GM12878 (cell line): ENCODE results near the gene COL4A2. TPM values are rescaled to one million over a fixed set of nuclear protein-coding genes. Genes with fewer than 3 reads are reported as not detected.

ENCODE experiments used
- ATAC-seq: fragments of 200-7000 bp; cut with Tn5 transposase; 3 replicates; pipeline ENCODE4 v1.9.1; 2020; ENCODE audit warnings: mild to moderate bottlenecking, moderate library complexity
- BruUV-seq: library from RNA; stranded (reverse); fragments of 400-500 nt; replicated peaks from 2 replicates; lab custom pipeline; 2021; lab: Mats Ljungman, UMichigan
- CTCF ChIA-PET: fragments of 300-600 bp; sonication (Branson Sonifier 250); formaldehyde crosslinking; extraction: SDS; loops from one replicate; lab custom pipeline; 2021; ENCODE audit warnings: inconsistent platforms; lab: Yijun Ruan, JAX
- POLR2A ChIA-PET: fragments of 350-600 bp; formaldehyde crosslinking; extraction: SDS; loops from one replicate; lab custom pipeline; 2021; ENCODE audit warnings: inconsistent platforms; lab: Charles Lee
- RAD21 ChIA-PET: fragments of 300-600 bp; sonication (Branson Sonifier 250); formaldehyde crosslinking; loops from one replicate; lab custom pipeline; 2023; ENCODE audit warnings: antibody characterized with exemption; ENCODE audit not compliant: unreplicated experiment; lab: Charles Lee
- SMC1A ChIA-PET: fragments of 300-600 bp; sonication (Branson Sonifier 250); formaldehyde crosslinking; loops from one replicate; lab custom pipeline; 2023; ENCODE audit not compliant: unreplicated experiment, uncharacterized antibody; lab: Charles Lee
- DNase-seq: peaks from one replicate; pipeline ENCODE4 v3.0.0-alpha.2; 2011; ENCODE audit warnings: low read depth, low spot score
- FAIRE-seq: peaks from 3 replicates; lab custom pipeline; 2011; peaks lifted over from hg19 to GRCh38; lab: Jason Lieb, UNC
- H2AFZ ChIP-seq: 2 replicates; pipeline ENCODE4 v1.6.0; 2011; ENCODE audit warnings: low read depth, low read length, control low read depth; ENCODE audit not compliant: control insufficient read depth
- H3K27ac ChIP-seq: 2 replicates; pipeline ENCODE4 v1.5.1; 2011; ENCODE audit warnings: control low read depth; ENCODE audit not compliant: control insufficient read depth, insufficient read depth
- H3K27me3 ChIP-seq, 2 experiments: replicated peaks in 1 of 2; 2 replicates each; pipeline versions ENCODE4 v1.6.0 to v1.6.1; 2011; ENCODE audit warnings: low read length in 1 of 2; ENCODE audit not compliant: control insufficient read depth in 2 of 2, insufficient read depth in 2 of 2
- H3K36me3 ChIP-seq, 2 experiments: 2 replicates each; pipeline ENCODE4 v1.5.1; 2011; ENCODE audit warnings: low read length in 1 of 2; ENCODE audit not compliant: control insufficient read depth in 2 of 2, insufficient read depth in 2 of 2
- H3K4me1 ChIP-seq: 2 replicates; pipeline ENCODE4 v1.6.1; 2011; ENCODE audit warnings: mild to moderate bottlenecking, low read length, moderate library complexity, mixed read lengths; ENCODE audit not compliant: control insufficient read depth, insufficient read depth
- H3K4me2 ChIP-seq: 2 replicates; pipeline ENCODE4 v1.6.0; 2011; ENCODE audit warnings: control low read depth; ENCODE audit not compliant: control insufficient read depth, insufficient read depth
- H3K4me3 ChIP-seq: fragments of 200-600 bp; sonication (generic); 2 replicates; pipeline ENCODE4 v1.5.1; 2016
- H3K79me2 ChIP-seq: 2 replicates; pipeline ENCODE4 v1.6.0; 2011; ENCODE audit warnings: low read length; ENCODE audit not compliant: control insufficient read depth, insufficient read depth
- H3K9ac ChIP-seq: 2 replicates; pipeline ENCODE4 v1.8.0; 2011; ENCODE audit warnings: low read length, control low read depth, mixed read lengths; ENCODE audit not compliant: control insufficient read depth, insufficient read depth
- H3K9me3 ChIP-seq: replicated peaks from 3 replicates; pipeline ENCODE4 v1.5.1; 2011; ENCODE audit warnings: mild to moderate bottlenecking, low read length; ENCODE audit not compliant: control insufficient read depth, insufficient read depth
- H4K20me1 ChIP-seq: 2 replicates; pipeline ENCODE4 v1.6.0; 2011; ENCODE audit not compliant: control insufficient read depth, insufficient read depth
- E2F8 ChIP-seq: fragments of 450-650 bp; IDR thresholded peaks from 2 replicates; pipeline ENCODE4 v1.6.1; 2018; ENCODE audit warnings: mild to moderate bottlenecking, low read depth, moderate library complexity; ENCODE audit not compliant: partially characterized antibody
- NFYB ChIP-seq: IDR thresholded peaks from 2 replicates; pipeline ENCODE4 v1.6.1; 2011; ENCODE audit warnings: low read depth, mild to moderate bottlenecking, low read length, improper control_type of control experiment, moderate library complexity; ENCODE audit not compliant: insufficient read depth
- ZBTB4 ChIP-seq: fragments of 450-650 bp; formaldehyde crosslinking; IDR thresholded peaks from 2 replicates; pipeline ENCODE4 v1.4.0; 2022; ENCODE audit warnings: mild to moderate bottlenecking, moderate library complexity
- ZNF274 ChIP-seq: IDR thresholded peaks from one replicate; pipeline ENCODE4 v1.8.0; 2011; ENCODE audit not compliant: insufficient read length, insufficient read depth
- in situ Hi-C: fragments of 300-500 bp; cut with MboI; formaldehyde crosslinking; loops from 9 replicates; pipeline ENCODE4 v1.14.3; 2018; ENCODE audit warnings: mixed read lengths
- intact Hi-C: fragments of 100-400 bp; cut with micrococcal nuclease; formaldehyde crosslinking; loops from one replicate; pipeline ENCODE4 v1.14.2; 2022; ENCODE audit not compliant: unreplicated experiment
- polyA plus RNA-seq, 11 experiments: library from polyadenylated mRNA; depleted of rRNA in 4 of 11; unstranded in 6 of 11; stranded (reverse) in 5 of 11; fragments of >200 nt; fragmentation: Nextera tagmentation in 4 of 11; fragmentation: Illumina TruSeq in 1 of 11; extraction: Ambion mirVana in 4 of 11; extraction: Trizol in 1 of 11; gene quantifications; 1 replicate in 1 of 11; 2 replicates in 10 of 11; pipeline versions ENCODE4 v1.2.1 to v1.2.3, GENCODE V29; 2011 to 2016; ENCODE audit warnings: inconsistent platforms in 2 of 11, missing spikeins in 2 of 11, low read depth in 1 of 11
- total RNA-seq, 4 experiments: library from RNA; depleted of rRNA in 3 of 4; stranded (reverse); fragments of >200 nt in 3 of 4; fragmentation: Illumina TruSeq in 1 of 4; extraction: Trizol in 1 of 4; gene quantifications; 2 replicates each; pipeline versions ENCODE4 v1.2.1 to v1.2.3, GENCODE V29; 2013 to 2021

The COL4A2 gene
- total and polyA plus RNA-seq, 10 of the 15 experiments (the other 5 are each of a cell fraction or from before 2014, with no cell fraction given): 0.16 to 1.6 (median 0.62) TPM; not detected in 3

GRCh38 chr13:110294622-110295021 lies 12.5 kb upstream of the COL4A2 start:
- Histone ChIP-seq H3K27me3 (peaks cover 5 to 11% of the 10 kb centered on the region in 2 experiments; a peak in 3 of 4 replicates), H3K27ac (no peak overlapping the region), H3K9ac (no peak overlapping the region), H2AFZ (no peak overlapping the region), H4K20me1 (no peaks in the 10 kb centered on the region), H3K9me3 (no peaks in the 10 kb centered on the region), H3K79me2 (no peaks in the 10 kb centered on the region), H3K36me3 (no peaks in the 10 kb centered on the region), H3K4me2 (no peak overlapping the region), H3K4me1 (no peaks in the 10 kb centered on the region), H3K4me3 (no peak overlapping the region)
- ATAC-seq: no peak
- ChIA-PET POLR2A (interaction anchor here (0.7 kb wide), 1 partner anchor 1052 kb away, joined by 4 read pairs; no protein-coding TSS in a partner anchor), CTCF (interaction anchor here (0.6 kb wide), 1 partner anchor 45 kb away, joined by 3 read pairs; no protein-coding TSS in a partner anchor), RAD21 (no interaction called here), SMC1A (interaction anchor here (1.2 kb wide), 1 partner anchor 10 kb away, joined by 3 read pairs; no protein-coding TSS in a partner anchor)
- intact Hi-C loops (no loop called here), in situ Hi-C loops (no loop called here)
- TF ChIP-seq NFYB (no peak), ZNF274 (no peak), ZBTB4 (CRISPR knock-in tag) (no peak), E2F8 (no peak)
- BruUV-seq: no TSS peak
- no peak for DNase-seq
- no peak for FAIRE-seq
